CD4-positive, alpha-beta T cell (primary cell): ENCODE data around the gene THTPA. TPM values are rescaled to one million over a fixed set of nuclear protein-coding genes. Genes with fewer than 3 reads are reported as not detected.

Experiments
- ATAC-seq: fragments of 200-7000 bp; cut with Tn5 transposase; one replicate; pipeline ENCODE4 v1.10.0; 2022; ENCODE audit warnings: mild to moderate bottlenecking; ENCODE audit not compliant: poor library complexity
- CTCF ChIA-PET: fragments of 350-600 bp; sonication (Branson Sonifier 250); formaldehyde crosslinking; loops from one replicate; lab custom pipeline; 2021; ENCODE audit warnings: antibody characterized with exemption, inconsistent platforms; lab: Charles Lee
- POLR2A ChIA-PET: fragments of 350-600 bp; sonication (Branson Sonifier 250); formaldehyde crosslinking; loops from one replicate; lab custom pipeline; 2021; ENCODE audit warnings: antibody characterized with exemption, inconsistent platforms; lab: Charles Lee
- DNase-seq, 14 experiments: peaks; one replicate each; pipeline ENCODE4 v3.0.0-alpha.2; 2013 to 2020; ENCODE audit warnings: mixed read lengths in 2 of 14
- H3K27ac ChIP-seq, 2 donors: one replicate each; pipeline versions ENCODE4 v1.5.1 to v1.7.0; 2013; ENCODE audit warnings: low read length in 2 of 2, low read depth in 1 of 2, mild to moderate bottlenecking in 1 of 2
- H3K27me3 ChIP-seq, 2 experiments: 1 replicate in 1 of 2; 2 replicates in 1 of 2; pipeline versions ENCODE4 v1.6.1 to v1.7.0; 2013; ENCODE audit warnings: low read length in 2 of 2, control low read depth in 1 of 2, mild to moderate bottlenecking in 1 of 2, moderate library complexity in 1 of 2; ENCODE audit not compliant: insufficient read depth in 2 of 2, control insufficient read depth in 1 of 2
- H3K36me3 ChIP-seq: one replicate; pipeline ENCODE4 v1.6.1; 2013; ENCODE audit warnings: low read length, control low read depth; ENCODE audit not compliant: insufficient read depth
- H3K4me1 ChIP-seq: one replicate; pipeline ENCODE4 v1.6.1; 2013; ENCODE audit warnings: low read length, control low read depth; ENCODE audit not compliant: insufficient read depth
- H3K4me3 ChIP-seq: one replicate; pipeline ENCODE4 v1.5.1; 2013; ENCODE audit warnings: mild to moderate bottlenecking, low read length, moderate library complexity
- H3K9me3 ChIP-seq, 2 experiments: 1 replicate in 1 of 2; 2 replicates in 1 of 2; pipeline versions ENCODE4 v1.6.1 to v1.7.0; 2013; ENCODE audit warnings: low read length in 2 of 2, mild to moderate bottlenecking in 2 of 2, control low read depth in 1 of 2, moderate library complexity in 1 of 2; ENCODE audit not compliant: control insufficient read depth in 1 of 2, insufficient read depth in 1 of 2
- H3K27ac Mint-ChIP-seq: one replicate; pipeline ENCODE4 v1.8.0; 2020; ENCODE audit warnings: mixed read lengths
- H3K27me3 Mint-ChIP-seq: one replicate; pipeline ENCODE4 v1.8.0; 2021; ENCODE audit warnings: mixed read lengths
- H3K36me3 Mint-ChIP-seq: one replicate; pipeline ENCODE4 v1.8.0; 2021; ENCODE audit warnings: low read depth, mixed read lengths
- H3K4me1 Mint-ChIP-seq: one replicate; pipeline ENCODE4 v1.8.0; 2021; ENCODE audit warnings: low read depth, mixed read lengths
- H3K4me3 Mint-ChIP-seq: one replicate; pipeline ENCODE4 v1.8.0; 2020; ENCODE audit warnings: mild to moderate bottlenecking, mixed read lengths
- H3K9me3 Mint-ChIP-seq: one replicate; pipeline ENCODE4 v1.8.0; 2020; ENCODE audit warnings: mixed read lengths
- intact Hi-C, 2 experiments: fragments of 100-400 bp; cut with DNase I in 1 of 2; cut with micrococcal nuclease in 1 of 2; formaldehyde crosslinking; loops; one replicate each; pipeline versions ENCODE4 v1.15.1 to v1.9.0; 2023 to 2025; cut with DNase I, micrococcal nuclease
- total RNA-seq, 174 experiments: library from RNA in 2 of 174; stranded (reverse) in 2 of 174; gene quantifications; one replicate each; pipeline ENCODE4 v1.2.3 and lab custom pipeline; 2021 to 2026
- TF ChIP-seq, protein P1 (sequence below): fragments of 200-600 bp; IDR thresholded peaks from one replicate; pipeline ENCODE4 v1.8.0; 2022; ENCODE audit warnings: antibody characterized with exemption, mild to moderate bottlenecking

THTPA gene
- total RNA-seq, 2 experiments from 2014 or later: 13.0 to 13.4 TPM

DNA sequence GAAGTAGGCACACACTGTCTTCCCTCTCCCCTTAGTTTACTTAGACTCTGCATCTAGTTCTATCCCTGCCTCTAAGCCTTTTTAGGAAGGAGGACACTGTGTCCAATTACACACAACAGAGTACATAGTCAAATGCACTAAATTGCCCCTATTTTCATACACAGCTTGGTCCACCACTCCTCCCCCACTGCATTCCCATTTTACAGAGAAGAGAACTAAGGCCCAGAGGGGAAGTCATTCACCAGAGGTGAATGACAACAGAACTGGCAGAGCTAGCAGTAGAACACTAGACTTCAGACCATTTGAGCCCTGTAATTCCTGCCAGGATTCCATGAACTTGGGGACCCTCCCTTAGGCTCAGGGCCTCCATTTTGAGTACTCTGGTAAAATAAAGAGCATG lies 23.7 kb downstream of the THTPA start:
- ChIA-PET POLR2A (no interaction called here), CTCF (no interaction called here)
- ATAC-seq (no peak), DNase-seq (no peak)
- Mint-ChIP-seq H3K4me1 (peaks cover 21% of the 10 kb centered on the region), H3K27me3 (peaks cover 74% of the 10 kb centered on the region), H3K27ac (no peak overlapping the region), H3K36me3 (no peaks in the 10 kb centered on the region), H3K9me3 (no peaks in the 10 kb centered on the region), H3K4me3 (no peak overlapping the region)
- H3K4me3 ChIP-seq: no peak overlapping the region
- H3K9me3 ChIP-seq: peaks cover 0 to 12% of the 10 kb centered on the region in 2 experiments
- intact Hi-C loops: no loop called here
- H3K4me1 ChIP-seq: peaks cover 22% of the 10 kb centered on the region
- TF ChIP-seq, protein P1, sequence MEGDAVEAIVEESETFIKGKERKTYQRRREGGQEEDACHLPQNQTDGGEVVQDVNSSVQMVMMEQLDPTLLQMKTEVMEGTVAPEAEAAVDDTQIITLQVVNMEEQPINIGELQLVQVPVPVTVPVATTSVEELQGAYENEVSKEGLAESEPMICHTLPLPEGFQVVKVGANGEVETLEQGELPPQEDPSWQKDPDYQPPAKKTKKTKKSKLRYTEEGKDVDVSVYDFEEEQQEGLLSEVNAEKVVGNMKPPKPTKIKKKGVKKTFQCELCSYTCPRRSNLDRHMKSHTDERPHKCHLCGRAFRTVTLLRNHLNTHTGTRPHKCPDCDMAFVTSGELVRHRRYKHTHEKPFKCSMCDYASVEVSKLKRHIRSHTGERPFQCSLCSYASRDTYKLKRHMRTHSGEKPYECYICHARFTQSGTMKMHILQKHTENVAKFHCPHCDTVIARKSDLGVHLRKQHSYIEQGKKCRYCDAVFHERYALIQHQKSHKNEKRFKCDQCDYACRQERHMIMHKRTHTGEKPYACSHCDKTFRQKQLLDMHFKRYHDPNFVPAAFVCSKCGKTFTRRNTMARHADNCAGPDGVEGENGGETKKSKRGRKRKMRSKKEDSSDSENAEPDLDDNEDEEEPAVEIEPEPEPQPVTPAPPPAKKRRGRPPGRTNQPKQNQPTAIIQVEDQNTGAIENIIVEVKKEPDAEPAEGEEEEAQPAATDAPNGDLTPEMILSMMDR: no peak
- no peaks in the 10 kb centered on the region for H3K36me3 ChIP-seq
- H3K27ac ChIP-seq: no peak overlapping the region
- H3K27me3 ChIP-seq: peaks cover 36 to 57% of the 10 kb centered on the region in 2 experiments

DNA sequence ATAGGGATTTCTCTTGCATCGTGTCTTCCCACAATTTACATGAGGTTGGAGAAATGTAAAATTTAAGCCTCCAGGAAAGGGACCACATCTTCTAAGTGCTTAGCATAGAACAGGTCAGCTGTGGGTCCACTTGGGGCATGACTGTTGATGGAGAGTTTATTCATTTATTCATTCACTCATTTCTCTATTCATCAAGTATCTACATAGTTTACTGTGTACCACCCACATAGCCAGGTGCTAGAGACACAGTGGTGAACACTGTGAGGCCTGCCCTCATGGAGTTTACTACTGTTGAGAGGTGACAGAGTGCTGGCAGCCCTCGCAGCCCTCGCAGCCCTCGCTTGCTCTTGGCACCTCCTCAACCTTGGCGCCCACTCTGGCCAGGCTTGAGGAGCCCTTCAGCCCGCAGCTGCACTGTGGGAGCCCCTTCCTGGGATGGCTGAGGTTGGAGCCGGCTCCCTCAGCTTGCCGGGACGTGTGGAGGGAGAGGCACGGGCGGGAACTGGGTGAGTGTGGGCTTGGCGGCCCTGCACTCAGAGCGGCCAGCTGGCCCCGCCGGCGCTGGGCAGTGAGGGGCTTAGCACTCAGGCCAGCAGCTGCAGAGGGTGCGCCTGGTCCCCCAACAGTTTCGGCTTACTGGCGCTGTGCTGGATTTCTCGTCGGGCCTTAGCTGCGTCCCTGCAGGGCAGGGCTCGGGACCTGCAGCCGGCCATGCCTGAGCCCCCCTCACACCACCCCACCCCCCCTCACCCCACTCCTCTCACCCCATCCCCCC lies 24.3 kb downstream of the THTPA start:
- ChIA-PET CTCF (no interaction called here), POLR2A (no interaction called here)
- Histone ChIP-seq H3K36me3 (no peaks in the 10 kb centered on the region), H3K27me3 (peaks cover 30 to 51% of the 10 kb centered on the region in 2 experiments), H3K4me3 (no peak overlapping the region), H3K9me3 (peaks cover 0 to 12% of the 10 kb centered on the region in 2 experiments), H3K4me1 (peaks cover 22% of the 10 kb centered on the region), H3K27ac (no peak overlapping the region)
- intact Hi-C loops: no loop called here
- Mint-ChIP-seq H3K4me3 (no peak overlapping the region), H3K36me3 (no peaks in the 10 kb centered on the region), H3K27me3 (peaks cover 69% of the 10 kb centered on the region), H3K9me3 (no peaks in the 10 kb centered on the region), H3K27ac (no peak overlapping the region), H3K4me1 (peaks cover 17% of the 10 kb centered on the region)
- TF ChIP-seq, protein P1: no peak
- ATAC-seq (no peak), DNase-seq (peak in 1 of 14 experiments; percentile 16)

DNA sequence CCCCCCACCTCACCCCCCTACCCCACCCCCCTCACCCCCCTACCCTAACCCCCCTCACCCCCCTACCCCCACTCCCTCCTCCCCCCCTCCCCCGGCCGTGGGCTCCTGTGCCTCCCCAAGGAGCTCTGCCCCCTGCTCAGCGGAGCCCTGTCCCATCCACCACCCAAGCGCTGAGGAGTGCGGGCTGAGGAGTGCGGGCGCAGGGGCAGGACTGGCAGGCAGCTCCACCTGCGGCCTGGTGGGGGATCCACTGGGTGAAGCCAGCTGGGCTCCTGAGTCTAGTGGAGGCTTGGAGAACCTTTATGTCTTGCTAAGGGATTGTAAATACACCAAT lies 24.8 kb downstream of the THTPA start:
- TF ChIP-seq, protein P1: no peak
- ATAC-seq: no peak
- CTCF ChIA-PET: no interaction called here

More for the DNA sequence above, 24.8 kb downstream of the THTPA start:
- H3K4me1 ChIP-seq: peaks cover 22% of the 10 kb centered on the region
- H3K27ac Mint-ChIP-seq: no peak overlapping the region
- peaks cover 16% of the 10 kb centered on the region for H3K4me1 Mint-ChIP-seq
- no peaks in the 10 kb centered on the region for H3K36me3 Mint-ChIP-seq
- peaks cover 73% of the 10 kb centered on the region for H3K27me3 Mint-ChIP-seq
- no peaks in the 10 kb centered on the region for H3K9me3 Mint-ChIP-seq
- no peak overlapping the region for H3K27ac ChIP-seq
- intact Hi-C loops: no loop called here
- H3K4me3 ChIP-seq: no peak overlapping the region
- H3K36me3 ChIP-seq: no peaks in the 10 kb centered on the region
- no peak overlapping the region for H3K4me3 Mint-ChIP-seq
- peaks cover 0 to 12% of the 10 kb centered on the region in 2 experiments for H3K9me3 ChIP-seq
- no peak for DNase-seq
- peaks cover 28 to 45% of the 10 kb centered on the region in 2 experiments for H3K27me3 ChIP-seq
- POLR2A ChIA-PET: no interaction called here
